Measurements from ENCODE around the gene TNNI2.
"Not testable (repeated sequence)": the region's sequence is repeated elsewhere in the genome, so short reads cannot be mapped to it uniquely, and the experiment has no call there.

The TNNI2 gene

GRCh38 chr11:1863352-1864216, 24.8 kb downstream of the TNNI2 start:
- FAIRE-seq, result no peak

GRCh38 chr11:1864231-1864630, 25.4 kb downstream of the TNNI2 start:
- FAIRE-seq, result no peak

GRCh38 chr11:1864831-1865665, 26.3 kb downstream of the TNNI2 start:
- no peak for FAIRE-seq

GRCh38 chr11:1866226-1866625, 27.4 kb downstream of the TNNI2 start:
- no peak for FAIRE-seq

GRCh38 chr11:1866776-1867175, 28.0 kb downstream of the TNNI2 start:
- FAIRE-seq, result no peak

GRCh38 chr11:1867381-1867780, 28.6 kb downstream of the TNNI2 start:
- no peak for FAIRE-seq

GRCh38 chr11:1868056-1868635, 29.4 kb downstream of the TNNI2 start:
- FAIRE-seq, result no peak

GRCh38 chr11:1868636-1869291, 30.0 kb downstream of the TNNI2 start:
- FAIRE-seq, result no peak

GRCh38 chr11:1869427-1870325, 30.9 kb downstream of the TNNI2 start:
- FAIRE-seq, result no peak

- FAIRE-seq, result no peak
These were observed 31.5 kb downstream of the TNNI2 start for GRCh38 chr11:1870326-1870696.

GRCh38 chr11:1870721-1871466, 32.1 kb downstream of the TNNI2 start:
- no peak for FAIRE-seq

GRCh38 chr11:1871531-1871930, 32.8 kb downstream of the TNNI2 start:
- FAIRE-seq, result no peak

- FAIRE-seq, result no peak
These were observed 33.6 kb downstream of the TNNI2 start for GRCh38 chr11:1872267-1872985.

- FAIRE-seq, result no peak
These were observed 34.4 kb downstream of the TNNI2 start for GRCh38 chr11:1873048-1873812.

GRCh38 chr11:1873813-1874150, 35.0 kb downstream of the TNNI2 start:
- not testable (repeated sequence) for FAIRE-seq

GRCh38 chr11:1874441-1875092, 35.8 kb downstream of the TNNI2 start:
- FAIRE-seq, result not testable (repeated sequence)

- FAIRE-seq, result no peak
These were observed 36.5 kb downstream of the TNNI2 start for GRCh38 chr11:1875093-1875850.

GRCh38 chr11:1875851-1876301, 37.1 kb downstream of the TNNI2 start:
- not testable (repeated sequence) for FAIRE-seq
